ENCODE results near the gene SERPINB8.

DNA sequence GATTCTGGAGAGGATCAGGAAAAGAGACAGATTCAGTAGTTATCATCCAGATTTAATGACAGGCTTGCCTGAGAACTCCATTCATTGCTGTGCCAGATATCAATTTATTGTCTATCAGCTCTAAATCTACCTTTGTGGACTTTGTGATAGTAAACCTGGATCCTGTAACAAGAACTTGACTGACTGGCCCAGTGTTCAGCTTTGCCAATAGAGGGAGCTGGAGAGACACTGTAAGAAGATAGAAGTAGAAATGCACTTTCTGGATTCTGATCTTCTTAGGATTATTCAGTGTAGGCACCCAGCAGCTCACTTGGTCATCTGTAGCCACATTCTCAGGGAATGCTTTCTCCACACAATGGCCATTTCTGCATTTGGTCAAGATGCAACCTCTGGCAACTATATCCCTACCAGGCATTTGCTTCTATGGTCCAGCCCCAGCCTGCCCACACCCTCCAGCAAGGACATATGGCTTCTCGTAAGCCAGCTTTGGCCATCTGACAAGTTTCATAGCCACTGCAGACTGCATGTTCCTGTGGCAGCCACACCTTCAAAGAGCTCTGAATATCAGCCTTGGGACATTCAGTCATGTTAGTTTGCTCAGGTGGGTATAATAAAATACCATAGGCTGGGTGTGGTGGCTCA, 6.1 kb upstream of the SERPINB8 start:
- TF ChIP-seq, protein P1, sequence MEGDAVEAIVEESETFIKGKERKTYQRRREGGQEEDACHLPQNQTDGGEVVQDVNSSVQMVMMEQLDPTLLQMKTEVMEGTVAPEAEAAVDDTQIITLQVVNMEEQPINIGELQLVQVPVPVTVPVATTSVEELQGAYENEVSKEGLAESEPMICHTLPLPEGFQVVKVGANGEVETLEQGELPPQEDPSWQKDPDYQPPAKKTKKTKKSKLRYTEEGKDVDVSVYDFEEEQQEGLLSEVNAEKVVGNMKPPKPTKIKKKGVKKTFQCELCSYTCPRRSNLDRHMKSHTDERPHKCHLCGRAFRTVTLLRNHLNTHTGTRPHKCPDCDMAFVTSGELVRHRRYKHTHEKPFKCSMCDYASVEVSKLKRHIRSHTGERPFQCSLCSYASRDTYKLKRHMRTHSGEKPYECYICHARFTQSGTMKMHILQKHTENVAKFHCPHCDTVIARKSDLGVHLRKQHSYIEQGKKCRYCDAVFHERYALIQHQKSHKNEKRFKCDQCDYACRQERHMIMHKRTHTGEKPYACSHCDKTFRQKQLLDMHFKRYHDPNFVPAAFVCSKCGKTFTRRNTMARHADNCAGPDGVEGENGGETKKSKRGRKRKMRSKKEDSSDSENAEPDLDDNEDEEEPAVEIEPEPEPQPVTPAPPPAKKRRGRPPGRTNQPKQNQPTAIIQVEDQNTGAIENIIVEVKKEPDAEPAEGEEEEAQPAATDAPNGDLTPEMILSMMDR (conservative IDR thresholded peaks at IDR 0.05), result peak; percentile 80
- TF ChIP-seq ZFX (IDR thresholded peaks at IDR 0.05), result no peak
